Ovary (tissue), 3 donors: Measurements from ENCODE around the gene SPRY1.

Experiments used
- EP300 ChIP-seq: sonication (generic); formaldehyde crosslinking; IDR thresholded peaks from one replicate; pipeline ENCODE4 v1.6.1; 2017; ENCODE audit warnings: antibody characterized with exemption
- POLR2A ChIP-seq: fragments of 450-650 bp; IDR thresholded peaks from one replicate; pipeline ENCODE4 v1.6.1; 2017; ENCODE audit warnings: antibody characterized with exemption, mild to moderate bottlenecking, moderate library complexity
- TF ChIP-seq, protein P1 (sequence below), 3 donors: fragments of 450-650 bp in 2 of 3; fragments of 200-600 bp in 1 of 3; IDR thresholded peaks; one replicate each; pipeline versions ENCODE4 v1.5.1 to v1.8.0; 2016 to 2022; ENCODE audit warnings: antibody characterized with exemption in 3 of 3, mild to moderate bottlenecking in 1 of 3
- donor health status: DM: no; HTN: no; CAD: no.

DNA sequence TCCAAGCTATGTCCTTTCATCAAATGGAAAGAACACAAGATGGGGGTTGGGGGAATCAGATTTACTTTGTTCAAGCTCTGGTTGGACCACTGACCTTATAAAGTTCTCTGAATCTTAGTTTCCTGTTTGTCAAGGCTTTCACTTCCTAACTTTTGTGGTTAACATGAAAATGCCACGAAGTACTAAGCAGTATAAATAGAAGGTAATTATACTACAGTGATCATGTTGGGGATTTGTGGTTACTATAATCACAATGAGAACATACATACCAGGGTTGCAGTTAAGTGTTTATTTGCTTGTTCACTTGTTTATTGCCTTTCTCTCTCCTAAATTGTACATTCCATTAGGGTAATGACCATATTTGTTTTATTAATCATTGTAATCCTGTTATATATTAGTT, 53.2 kb downstream of the SPRY1 start:
- TF ChIP-seq POLR2A (no peak), EP300 (no peak)
- TF ChIP-seq, protein P1, sequence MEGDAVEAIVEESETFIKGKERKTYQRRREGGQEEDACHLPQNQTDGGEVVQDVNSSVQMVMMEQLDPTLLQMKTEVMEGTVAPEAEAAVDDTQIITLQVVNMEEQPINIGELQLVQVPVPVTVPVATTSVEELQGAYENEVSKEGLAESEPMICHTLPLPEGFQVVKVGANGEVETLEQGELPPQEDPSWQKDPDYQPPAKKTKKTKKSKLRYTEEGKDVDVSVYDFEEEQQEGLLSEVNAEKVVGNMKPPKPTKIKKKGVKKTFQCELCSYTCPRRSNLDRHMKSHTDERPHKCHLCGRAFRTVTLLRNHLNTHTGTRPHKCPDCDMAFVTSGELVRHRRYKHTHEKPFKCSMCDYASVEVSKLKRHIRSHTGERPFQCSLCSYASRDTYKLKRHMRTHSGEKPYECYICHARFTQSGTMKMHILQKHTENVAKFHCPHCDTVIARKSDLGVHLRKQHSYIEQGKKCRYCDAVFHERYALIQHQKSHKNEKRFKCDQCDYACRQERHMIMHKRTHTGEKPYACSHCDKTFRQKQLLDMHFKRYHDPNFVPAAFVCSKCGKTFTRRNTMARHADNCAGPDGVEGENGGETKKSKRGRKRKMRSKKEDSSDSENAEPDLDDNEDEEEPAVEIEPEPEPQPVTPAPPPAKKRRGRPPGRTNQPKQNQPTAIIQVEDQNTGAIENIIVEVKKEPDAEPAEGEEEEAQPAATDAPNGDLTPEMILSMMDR (IDR thresholded peaks at IDR 0.05): no peak
